ENCODE results near the gene SH2D1A.
"Not testable (repeated sequence)": the region's sequence is repeated elsewhere in the genome, so short reads cannot be mapped to it uniquely, and the experiment has no call there.

Gene SH2D1A

DNA sequence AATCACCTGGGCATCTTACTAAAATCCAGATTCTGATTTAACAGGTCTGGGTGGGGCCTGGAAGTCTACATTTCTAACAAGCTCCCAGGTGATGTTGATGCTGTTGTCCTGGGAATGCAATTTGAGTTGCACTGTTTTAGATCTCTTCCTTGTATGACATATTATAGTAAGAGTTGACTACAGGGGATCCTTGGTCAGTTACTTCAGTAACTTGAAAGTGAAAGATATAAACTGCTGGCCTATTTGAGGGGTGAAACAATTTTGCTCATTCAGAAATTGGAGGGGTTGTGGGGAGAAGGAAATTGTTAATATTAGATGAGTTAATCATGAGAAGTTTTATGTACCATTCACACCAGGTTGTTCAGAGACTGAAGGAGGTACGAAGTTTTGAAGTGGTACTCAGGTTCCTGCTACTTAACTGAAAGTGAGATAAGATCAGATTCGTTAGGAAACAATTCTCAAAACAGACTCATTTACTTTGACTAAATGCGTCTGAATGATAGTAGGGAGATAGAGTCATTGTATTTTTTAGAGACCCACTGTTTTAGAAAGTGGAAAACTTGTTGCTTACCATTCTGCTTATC, 12.5 kb downstream of the SH2D1A start:
- no peak for DNase-seq

DNA sequence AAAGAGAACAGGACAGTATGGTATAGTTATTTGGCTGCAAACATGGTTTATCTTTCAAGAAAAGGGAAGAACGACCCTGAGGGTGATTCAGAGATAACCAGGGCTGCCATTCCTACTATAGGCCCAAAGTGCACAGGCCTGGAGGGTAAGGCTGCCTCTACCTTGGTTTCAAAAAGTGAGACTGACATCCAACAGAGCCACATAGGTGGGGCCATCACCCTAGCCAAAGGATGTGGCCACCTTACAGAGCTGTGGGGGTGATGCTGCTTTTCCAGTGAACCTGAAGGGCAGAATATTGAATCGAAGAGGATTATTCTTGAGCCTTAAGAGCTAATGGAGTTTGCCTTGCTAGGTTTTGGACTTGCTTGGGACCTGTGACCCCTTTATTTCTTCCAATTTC, 15.7 kb downstream of the SH2D1A start:
- no peak for DNase-seq

DNA sequence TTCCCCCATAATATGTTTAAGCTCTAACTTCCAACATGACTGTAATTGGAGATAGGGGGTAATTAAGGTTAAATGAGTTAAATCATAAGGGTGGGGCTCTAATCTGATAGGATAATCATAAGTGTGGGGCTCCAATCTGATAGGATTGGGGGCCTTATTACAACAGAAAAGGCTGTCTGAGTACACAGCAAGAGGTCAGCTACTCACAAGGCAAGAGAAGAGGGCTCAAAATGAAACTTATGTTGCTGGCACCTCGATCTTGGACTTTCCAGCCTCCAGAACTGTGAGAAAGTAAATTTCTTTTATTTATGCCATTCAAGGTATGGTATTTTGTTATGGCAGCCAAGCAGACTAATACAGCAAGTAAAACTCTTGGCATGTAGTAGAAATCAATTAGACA, 16.4 kb downstream of the SH2D1A start:
- DNase-seq, result no peak

DNA sequence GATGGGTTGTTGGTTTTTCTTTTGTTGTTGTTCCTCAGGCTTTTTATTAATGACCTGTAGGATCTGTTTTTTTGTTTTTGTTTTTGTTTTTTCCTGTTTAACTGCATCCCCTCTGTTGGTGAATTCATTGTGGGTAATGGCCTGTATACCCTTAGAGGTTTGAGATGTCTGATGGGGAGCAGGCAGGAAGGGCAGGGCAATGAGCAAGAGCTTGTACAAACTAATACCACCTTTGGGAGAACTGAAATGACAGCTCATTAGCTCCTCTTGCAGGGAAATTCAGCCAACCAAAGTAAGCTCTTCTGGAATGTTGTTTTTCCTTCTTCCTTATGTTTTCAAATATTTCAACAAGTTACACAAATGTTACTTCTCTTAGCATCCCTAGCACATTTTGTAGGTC, 23.4 kb downstream of the SH2D1A start:
- no peak for DNase-seq

DNA sequence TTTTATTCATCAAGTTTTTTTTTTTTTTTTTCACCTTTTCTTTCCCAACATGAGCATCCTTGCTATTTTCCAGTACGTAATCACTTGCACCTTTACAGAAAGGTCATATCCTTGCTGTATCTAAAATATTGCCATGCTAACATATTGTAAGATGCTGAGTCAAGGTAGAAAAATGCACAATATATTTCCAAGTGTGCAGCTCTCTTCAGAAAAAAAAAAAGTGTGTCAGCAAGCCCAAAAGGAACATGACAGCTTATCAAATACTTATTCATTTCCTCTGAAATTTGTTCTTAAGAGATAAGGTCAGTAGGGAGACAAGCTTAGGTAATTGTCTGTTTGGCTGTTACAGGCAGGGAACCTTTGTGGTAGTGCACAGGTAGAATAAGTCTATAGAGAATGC, 27.0 kb downstream of the SH2D1A start:
- DNase-seq, result no peak

DNA sequence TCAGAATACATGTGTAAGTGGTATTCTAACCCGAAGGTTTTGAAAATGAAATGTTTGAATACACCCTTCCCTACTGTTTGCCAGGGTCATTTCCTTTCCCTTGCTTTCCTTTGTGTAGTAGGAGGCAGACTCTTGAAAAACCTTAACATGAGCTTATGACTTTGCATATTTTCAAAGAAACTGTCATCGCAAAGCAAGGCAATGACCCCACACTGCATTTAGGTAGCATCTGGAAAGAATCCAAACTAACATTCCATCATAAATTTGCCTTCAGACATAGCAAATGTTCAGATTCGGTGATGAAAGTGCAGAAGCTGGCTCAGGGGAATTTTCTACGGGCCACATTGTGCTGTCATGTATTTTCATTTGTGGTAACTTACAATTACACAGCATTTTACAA, 32.3 kb downstream of the SH2D1A start:
- no peak for DNase-seq

DNA sequence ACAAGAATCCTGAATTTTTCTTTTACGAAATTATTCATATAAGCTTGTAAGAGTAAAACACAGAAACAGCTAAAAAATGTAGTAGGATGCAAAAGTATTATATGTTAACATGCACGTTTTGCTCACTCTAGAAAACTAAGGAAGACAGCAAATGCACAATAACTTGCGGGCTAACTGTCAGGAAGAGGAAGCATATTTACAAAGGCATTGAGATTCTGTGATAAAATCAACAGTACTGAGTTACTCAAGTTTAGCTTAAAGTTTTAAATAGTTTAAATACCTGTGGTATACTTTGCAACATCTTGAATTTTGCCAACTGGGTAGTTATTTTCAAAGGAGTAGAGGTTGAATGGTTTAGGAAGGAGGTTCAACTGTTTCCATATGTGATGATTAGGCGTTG, 37.0 kb downstream of the SH2D1A start:
- DNase-seq, result no peak

DNA sequence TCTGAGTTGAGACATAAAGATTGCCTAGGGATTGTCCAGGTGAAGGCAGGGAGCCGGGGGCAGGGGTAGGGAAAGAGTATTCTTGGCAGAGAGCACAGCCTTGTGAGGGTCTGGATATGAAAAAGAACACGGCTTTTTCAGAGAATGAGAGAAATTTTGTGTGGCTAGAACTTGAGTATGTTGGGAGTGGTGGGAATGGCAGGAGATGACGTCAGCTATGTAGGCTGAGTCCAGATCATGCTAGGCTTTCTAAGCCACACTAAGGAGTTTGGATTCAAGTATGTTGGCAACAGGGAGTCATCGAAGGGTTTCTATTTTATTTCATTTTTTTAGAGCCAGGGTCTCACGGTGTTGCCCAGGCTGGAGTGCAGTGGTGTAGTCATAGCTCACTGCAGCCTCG, 40.0 kb downstream of the SH2D1A start:
- DNase-seq, result no peak

DNA sequence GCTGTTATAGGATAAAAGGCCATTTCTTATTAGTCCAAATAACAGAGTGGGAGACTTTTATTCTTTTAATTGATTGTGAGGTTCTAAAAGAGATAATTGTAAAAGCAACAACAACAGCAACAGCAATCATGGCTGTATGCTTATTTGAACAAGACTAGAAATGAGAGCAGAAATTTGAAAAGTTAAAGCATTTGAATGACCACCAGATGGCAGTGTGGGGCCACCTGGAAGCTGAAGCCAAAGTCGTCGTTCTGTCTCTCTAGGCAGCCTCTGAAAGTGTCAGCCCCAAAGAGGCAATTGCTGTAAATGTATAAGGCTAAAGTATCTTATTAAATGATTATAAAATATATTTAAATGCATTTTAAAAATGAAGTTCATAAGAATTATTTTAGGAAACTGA, 42.2 kb downstream of the SH2D1A start:
- DNase-seq, result no peak

DNA sequence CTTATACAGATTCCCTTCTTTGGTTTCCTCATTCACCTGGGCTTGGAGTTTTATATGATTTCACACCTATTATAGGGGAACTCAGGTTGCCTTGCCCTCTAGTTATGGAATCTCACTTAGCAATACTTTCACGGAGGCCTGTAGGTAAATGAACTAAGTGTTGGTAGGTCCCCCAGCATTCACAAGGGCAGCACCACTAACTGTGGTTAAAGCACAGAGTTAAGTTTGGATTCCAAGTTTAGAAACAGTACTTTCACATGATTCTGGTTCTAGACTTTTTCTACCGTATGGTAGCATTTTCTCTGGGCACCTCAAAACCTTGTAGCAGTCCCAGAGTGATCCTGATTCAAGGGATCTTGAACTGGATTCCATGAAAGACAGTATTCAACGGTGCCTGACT, 46.4 kb downstream of the SH2D1A start:
- no peak for DNase-seq

DNA sequence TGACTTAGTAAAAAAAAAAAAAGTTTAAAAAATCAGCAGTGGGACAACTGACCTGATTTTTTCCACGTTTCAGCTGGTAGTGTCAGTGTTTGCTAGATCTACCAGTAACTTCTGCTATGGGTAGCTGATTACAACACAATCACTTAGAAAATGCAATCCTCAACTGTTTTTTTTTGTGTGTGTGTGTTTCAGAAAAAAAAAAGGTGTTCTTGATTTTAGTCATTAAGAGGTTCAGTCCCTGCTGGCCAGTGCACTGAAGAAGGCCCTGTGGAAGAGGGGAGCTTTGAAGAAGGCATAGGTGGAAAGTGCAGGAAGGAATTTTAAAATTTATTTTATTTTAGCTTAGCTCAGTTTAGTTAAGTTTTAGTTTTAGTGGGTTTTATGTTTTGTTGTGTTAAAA, 46.9 kb downstream of the SH2D1A start:
- DNase-seq, result no peak

DNA sequence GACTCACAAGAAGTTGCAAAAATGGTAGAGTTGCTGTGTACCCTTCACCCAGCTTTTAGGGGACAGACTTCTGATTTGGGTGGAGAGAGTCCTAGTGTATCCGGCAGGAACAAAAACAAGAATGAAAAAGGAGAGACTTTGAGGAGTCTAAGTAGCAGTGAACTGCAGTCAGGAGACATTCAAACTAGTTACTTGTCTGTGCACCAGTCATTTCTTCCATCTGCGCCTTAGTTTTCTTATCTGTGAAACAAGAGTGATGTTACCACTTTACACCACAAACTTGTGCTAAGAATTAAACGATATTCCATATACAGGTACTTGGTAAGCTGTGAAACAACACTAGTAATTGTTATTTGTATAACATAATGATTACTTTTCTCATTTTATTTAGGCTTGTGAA, 47.3 kb downstream of the SH2D1A start:
- no peak for DNase-seq

DNA sequence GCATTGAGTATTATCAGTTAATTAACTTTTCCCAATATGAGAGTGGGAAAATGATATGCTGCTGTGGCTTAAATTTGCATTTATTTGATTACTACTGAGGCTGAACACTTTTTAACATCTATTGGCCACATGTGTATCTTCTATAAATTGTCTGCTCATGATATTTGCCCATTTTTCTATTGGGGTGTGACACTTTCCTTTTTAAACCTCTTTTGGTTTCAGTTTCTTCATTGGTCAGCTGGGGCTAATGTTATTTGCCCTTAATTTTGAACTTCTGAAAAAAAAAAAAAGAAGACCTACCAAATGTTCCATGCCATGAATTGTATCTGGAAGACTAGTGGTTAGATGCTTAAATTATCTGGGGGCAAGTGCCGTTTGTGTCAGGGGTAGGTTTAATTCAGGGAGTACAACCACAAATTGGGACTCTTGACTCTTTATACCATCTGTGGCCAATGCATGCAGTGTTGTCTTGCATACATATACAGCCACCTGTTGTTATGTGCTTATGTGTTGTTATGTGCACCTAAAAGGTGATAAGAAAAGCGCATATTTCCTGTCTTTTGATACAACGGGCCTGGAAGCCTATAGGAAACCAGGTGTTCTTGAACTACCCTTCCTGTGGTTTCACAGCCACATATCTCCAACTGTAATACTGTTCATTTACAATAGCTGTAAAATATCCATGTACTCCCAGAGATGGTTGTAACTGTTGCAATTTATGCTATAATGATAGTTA, 49.0 kb downstream of the SH2D1A start:
- DNase-seq, result no peak

DNA sequence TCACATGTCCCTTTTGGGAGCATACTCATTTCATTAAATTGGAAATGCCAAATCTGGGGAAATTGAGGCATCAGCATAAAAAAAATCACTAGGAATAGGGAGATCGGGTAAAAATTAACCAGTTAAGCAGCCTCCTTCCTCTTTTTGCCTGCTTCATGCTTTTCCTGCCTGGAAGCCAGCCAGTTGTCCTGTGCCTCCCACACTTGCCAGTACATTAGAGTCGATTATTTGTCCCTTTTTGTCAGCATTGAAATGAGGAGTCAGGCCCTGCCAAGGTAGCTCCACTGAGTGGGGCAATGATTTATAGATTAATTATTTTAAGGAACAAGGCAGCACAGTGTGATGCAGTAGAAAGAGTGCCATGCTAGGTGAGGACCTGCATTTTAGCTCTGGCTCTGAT, 55.3 kb downstream of the SH2D1A start:
- no peak for DNase-seq

DNA sequence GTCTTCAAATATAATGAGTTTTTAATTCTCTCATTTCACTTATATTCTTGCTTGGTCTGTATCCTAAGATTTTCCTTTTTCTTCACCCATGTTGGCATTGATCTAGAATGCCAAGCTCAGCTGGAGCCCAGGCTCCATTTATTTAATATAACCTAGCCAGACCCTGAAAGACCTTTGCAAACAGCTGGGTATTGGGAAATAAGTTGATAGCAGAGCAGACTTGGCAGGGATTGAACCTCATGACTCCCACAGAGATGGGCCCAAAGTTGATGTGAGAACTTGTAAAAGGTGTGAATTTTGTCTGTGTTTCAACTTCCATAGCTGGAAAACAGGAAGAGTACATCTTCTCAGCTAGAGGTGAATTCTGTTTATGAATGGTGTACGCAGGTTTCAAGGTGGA, 59.5 kb downstream of the SH2D1A start:
- no peak for DNase-seq

DNA sequence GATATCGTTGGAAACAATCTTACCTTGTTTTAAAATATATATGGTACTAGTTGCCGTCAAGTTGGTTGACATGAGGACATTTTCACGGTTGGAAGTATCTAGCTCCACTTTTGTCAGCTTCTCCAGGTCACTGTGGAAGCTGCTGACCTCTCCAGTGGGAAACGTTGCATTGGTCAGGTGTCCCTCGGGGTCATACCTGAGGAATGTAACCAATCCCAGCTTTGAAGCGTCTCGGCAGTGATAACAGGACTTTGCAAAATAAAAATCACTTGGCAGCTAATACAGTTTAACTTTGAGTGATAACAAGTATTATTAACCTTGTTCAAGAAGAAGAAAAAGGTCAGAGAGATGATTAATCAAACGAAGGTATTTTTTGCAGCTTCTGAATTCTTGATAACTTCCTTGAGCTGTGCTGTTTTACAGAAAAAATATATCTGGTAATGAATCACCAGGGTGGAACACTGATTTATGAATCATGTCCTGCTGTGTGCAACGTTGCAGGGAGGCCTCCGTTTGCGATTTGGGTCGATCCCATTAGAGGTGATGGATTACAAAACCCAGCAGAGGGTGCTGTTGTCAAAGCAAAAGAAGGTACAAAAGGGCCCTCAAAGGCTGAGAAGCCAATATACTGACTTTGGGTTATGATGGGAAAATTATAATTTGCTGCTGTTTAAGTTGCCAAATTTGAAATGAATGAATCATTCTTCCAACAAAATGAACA, 60.1 kb downstream of the SH2D1A start:
- no peak for DNase-seq

DNA sequence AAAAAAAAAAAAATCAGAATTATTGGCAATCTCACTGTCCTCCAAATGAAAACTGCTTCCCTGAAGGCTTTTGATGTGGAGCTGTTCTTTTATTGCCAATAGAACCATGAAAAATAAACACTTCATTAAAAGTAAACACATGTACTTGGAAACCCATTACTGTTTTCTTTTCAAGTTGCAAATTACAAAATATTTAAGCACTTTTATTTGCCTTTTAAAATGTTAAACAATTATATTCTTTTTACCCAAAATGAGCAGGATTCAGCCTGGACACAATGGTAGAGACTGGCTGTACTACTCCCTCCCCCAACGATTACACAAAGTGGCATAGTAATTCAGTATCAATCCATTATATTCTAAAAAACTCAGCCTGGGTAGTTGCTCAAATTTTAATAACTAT, 60.9 kb downstream of the SH2D1A start:
- no peak for DNase-seq

DNA sequence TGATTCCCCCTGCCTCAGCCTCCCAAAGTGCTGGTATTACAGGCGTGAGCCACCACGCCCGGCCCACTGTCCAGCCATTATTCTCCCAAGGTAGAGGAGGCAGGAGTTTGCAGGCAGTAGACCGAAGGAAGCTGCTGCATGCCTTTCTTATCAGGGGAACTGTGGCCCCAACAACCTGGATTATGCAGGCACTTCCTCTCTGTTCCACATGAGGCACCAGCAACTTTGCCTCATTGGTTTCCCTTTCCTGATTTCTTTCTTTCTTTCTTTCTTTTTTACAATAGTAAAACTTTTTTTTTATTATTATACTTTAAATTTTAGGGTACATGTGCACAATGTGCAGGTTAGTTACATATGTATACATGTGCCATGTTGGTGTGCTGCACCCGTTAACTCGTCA, 62.0 kb downstream of the SH2D1A start:
- not testable (repeated sequence) for DNase-seq

DNA sequence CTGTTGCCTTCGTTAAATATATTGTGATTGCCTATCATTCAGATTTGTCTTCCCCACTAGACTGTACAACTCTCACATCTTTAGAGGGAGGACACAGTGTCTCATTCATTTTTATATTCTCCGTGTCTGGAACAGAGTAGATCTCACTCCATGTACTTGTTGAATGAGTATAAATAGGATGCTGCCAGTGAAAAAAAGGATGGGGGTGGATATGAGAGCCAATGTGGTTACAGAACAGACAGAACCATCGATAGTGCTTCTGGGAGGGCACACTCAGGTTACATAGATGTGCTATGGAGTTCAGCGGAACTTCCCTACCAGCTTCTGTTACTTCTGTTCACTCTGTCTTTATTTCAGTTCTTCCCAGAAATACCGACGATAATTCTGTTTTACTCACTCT, 66.9 kb downstream of the SH2D1A start:
- DNase-seq, result no peak

DNA sequence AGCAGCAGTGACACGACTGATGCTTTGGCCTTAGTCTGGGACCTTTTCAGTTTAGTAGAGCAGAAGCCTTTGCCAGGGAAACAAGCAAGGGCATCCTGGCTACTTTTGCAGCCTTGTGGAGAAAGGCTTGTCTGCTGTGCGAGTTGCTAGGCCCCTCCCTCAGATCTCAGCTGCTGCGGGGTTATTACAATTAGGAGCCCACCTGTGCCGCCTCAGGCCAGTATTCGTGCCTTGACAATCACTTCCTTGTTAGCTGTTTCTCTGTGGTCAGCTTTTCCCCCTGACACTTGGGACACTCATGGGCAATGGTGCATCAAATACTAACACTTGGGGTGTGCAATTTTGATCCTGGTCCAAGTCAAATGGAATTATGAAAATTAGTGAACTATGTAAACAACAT, 67.9 kb downstream of the SH2D1A start:
- DNase-seq, result no peak

DNA sequence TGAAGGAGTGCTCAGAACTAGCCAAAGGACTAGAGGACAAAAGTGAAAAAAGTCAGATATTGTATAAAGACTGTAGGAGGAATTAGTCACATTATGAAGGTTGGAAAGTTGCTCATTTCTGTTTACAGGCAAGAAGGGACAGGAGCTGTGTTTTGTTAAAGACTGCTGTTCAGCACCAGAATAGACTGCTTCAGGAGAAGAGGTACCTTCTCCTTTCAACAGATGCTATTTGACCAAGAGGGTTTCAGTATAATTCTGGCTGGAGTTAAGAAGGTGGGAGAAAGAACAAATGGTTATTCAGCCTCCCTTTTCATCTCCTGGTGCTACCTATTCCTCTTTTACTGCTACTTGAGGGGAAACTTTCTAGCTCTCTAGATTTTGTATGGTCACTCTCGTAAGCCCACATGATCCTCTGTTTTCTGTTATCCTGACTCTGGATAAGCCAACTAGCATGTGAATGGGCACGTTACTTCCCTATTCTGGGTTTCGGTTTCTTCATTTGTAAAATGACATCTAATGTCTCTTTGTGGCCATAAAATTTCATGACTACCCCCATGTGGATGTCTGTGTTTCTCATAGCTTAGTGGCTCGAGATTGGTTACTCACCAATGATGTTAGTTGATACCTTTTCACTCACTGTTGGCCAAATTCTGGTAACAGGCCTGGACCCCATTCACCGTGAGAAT, 68.9 kb downstream of the SH2D1A start:
- DNase-seq, result no peak

DNA sequence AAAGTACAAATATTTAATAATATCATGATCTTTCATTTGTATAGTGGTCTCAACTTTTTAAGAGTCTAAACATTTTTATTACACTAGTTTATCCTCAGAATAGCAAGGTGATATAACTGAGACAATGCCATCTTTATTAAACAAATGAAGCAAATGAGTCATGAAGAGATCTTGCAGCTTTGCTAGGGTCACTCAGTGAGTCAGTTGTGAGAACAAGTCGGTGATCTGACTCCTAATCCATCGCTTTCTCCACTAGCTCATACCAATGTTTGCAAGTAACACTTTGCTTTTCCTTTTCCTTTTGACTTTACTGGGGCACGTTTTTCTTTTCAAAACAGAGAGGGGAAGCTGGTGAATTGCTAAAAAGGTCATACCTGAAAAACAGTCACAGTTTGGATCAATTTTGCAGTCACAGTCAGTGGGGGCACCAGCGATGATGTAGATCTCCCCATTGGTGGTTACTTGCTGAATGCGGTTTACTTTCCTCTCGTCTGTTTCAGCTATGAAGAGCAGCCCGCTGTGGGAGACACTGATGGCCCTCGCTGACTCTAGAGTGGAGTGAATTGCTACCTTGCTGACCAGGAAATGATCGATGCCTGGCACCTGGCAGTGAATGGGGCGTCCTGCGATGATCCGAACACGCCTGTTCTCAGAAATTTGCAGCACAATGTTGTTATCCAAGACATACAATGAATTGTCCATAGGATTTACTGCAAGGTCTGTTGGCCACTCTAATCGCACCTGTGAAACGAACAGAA, 75.7 kb downstream of the SH2D1A start:
- no peak for DNase-seq
